ENCODE measurements around the gene IRF8.
"Not testable (repeated sequence)": the region's sequence is repeated elsewhere in the genome, so short reads cannot be mapped to it uniquely, and the experiment has no call there.

Gene IRF8

DNA sequence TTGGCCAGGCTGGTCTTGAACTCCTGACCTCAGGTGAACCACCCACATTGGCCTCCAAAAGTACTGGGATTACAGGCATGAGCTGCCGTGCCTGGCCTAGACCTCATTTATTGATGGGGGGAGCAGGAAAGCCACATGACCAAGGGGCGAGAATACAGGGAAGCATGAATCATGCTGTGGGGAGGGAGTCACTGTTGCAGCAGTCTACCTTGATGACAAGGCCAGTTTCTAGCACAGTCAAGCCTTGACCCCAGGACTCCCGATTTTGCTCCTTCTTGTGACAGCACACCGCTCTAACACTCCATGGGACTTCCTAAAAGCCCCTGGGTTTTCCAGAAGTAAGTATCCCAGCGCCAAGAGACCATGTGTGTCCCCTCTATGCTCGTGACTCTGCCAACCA, 42.9 kb upstream of the IRF8 start:
- no peak for DNase-seq (ENCODE audit: low read depth in 2 of 2)
- TF ChIP-seq, protein P1, sequence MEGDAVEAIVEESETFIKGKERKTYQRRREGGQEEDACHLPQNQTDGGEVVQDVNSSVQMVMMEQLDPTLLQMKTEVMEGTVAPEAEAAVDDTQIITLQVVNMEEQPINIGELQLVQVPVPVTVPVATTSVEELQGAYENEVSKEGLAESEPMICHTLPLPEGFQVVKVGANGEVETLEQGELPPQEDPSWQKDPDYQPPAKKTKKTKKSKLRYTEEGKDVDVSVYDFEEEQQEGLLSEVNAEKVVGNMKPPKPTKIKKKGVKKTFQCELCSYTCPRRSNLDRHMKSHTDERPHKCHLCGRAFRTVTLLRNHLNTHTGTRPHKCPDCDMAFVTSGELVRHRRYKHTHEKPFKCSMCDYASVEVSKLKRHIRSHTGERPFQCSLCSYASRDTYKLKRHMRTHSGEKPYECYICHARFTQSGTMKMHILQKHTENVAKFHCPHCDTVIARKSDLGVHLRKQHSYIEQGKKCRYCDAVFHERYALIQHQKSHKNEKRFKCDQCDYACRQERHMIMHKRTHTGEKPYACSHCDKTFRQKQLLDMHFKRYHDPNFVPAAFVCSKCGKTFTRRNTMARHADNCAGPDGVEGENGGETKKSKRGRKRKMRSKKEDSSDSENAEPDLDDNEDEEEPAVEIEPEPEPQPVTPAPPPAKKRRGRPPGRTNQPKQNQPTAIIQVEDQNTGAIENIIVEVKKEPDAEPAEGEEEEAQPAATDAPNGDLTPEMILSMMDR (IDR thresholded peaks at IDR 0.05; ENCODE audit: low read depth, low read length), result no peak
- H3K4me3 ChIP-seq (replicated peaks in 1 of 2; ENCODE audit: low read depth in 2 of 2, low read length in 2 of 2), result no peak overlapping the region

DNA sequence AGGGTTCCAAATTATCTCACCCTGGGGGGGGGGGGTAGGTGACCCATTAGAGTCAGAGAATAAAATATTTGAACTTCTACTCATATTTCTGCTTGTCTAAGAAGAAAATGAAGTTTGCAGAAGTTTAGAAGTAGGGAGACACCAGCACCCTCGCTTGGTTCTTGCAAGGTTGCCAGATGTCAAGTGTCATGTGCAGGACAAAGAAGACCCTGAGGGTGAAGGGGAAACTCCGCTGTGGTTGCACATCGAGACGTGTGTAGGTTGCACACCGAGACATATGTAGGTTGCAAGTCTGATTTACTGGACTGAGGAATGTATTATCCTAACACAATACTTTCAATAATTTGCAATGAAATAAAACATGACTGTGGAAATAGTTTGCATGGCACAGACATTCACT, 42.4 kb upstream of the IRF8 start:
- H3K4me3 ChIP-seq (replicated peaks in 1 of 2; ENCODE audit: low read depth in 2 of 2, low read length in 2 of 2), result no peak overlapping the region
- TF ChIP-seq, protein P1 (IDR thresholded peaks at IDR 0.05; ENCODE audit: low read depth, low read length), result no peak
- DNase-seq (ENCODE audit: low read depth in 2 of 2), result no peak

DNA sequence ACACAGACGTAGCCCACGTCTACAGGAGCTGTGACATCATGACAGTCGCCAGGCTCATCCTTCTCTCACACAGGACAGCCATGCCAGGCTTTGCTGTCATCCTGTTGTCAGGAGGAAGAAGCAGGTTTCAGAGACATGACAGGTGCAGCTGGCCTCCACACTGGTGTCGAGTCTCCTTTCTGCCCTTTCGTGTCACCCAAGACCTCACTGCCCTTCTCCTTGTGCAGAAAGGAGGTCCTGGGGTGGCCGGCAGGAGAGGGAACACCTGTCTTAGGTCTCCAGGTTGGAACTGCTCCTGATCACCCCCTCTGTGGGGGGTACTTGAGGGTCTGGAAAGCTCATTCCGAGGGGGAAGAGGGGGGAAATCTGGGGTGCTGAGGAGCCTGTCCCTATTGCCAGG, 41.6 kb upstream of the IRF8 start:
- DNase-seq (ENCODE audit: low read depth in 2 of 2), result no peak
- H3K4me3 ChIP-seq (replicated peaks in 1 of 2; ENCODE audit: low read depth in 2 of 2, low read length in 2 of 2), result no peak overlapping the region
- TF ChIP-seq, protein P1 (IDR thresholded peaks at IDR 0.05; ENCODE audit: low read depth, low read length), result no peak

DNA sequence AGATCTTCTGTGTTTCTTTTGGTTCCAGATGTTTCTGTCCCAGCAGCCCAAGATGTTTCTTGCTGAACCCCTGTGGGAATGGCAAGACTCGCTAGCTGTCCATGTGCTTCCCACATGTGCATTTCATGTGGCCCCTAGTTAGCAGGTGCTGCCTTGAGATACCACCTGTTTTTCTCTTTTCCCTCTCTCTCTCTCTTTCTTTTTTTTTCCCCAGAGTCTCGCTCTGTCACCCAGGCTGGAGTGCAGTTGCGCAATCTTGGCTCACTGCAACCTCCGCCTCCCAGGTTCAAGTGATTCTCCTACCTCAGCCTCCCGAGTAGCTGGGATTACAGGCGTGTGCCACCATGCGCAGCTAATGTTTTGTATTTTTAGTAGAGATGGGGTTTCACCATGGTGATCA, 40.4 kb upstream of the IRF8 start:
- DNase-seq (ENCODE audit: low read depth in 2 of 2); H3K4me3 ChIP-seq (replicated peaks in 1 of 2; ENCODE audit: low read depth in 2 of 2, low read length in 2 of 2): not testable (repeated sequence)

DNA sequence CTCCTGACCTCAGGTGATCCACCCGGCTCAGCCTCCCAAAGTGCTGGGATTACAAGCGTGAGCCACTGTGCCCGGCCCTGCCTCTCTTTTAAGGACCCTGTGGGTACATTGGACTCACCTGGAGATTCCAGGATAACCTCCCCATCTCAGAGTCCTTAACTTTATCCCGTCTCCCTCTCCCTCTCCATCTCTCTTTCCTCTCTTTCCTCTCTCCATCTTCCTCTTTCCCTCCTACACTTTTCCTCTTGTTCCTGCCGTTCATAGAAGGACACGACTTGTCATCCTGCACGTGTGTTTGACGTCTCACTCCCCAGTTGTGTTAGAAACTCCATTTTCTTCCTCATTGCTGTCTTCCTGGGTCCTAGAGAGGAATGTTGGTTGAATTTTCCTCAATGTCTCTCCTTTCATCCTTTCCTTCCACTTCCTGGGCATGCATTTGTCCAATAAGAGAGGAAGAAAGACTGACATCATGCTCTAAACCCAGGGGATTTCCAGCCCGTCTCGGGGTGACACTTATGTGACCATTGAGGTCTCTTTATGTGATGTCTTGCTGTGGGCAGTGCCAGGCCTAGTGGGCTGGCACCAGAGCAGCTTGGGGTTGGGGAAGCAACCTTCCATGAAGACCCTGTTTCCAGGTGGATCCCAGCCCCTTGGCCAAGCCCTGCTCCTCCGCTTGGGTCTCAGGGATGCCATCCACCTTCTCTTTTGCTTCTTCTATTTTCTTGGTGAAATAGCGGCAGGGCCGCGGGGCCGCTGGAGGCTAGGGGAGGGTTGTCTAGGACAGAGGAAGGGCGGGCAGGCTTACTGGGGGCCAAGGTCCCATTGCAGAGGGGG, 39.8 kb upstream of the IRF8 start:
- no peak overlapping the region for H3K4me3 ChIP-seq (replicated peaks in 1 of 2; ENCODE audit: low read depth in 2 of 2, low read length in 2 of 2)
- no peak for DNase-seq (ENCODE audit: low read depth in 2 of 2)
- TF ChIP-seq, protein P1 (IDR thresholded peaks at IDR 0.05; ENCODE audit: low read depth, low read length), result no peak

DNA sequence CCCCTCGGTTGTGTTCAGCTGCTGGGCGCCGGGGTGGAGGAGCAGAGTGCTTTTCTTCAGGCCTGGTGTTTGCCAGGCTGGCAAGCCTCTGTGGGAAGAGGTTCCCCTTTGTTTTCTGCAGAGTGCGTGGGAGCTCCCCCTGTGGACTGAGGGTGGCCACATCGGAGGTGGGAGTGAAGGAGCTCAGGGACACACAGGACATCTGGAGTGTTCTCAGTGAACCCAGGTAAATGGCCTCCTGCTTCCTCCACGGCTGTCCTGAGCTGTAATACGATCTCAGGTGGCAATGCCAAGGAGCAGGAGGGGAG, 39.2 kb upstream of the IRF8 start:
- no peak for DNase-seq (ENCODE audit: low read depth in 2 of 2)
- H3K4me3 ChIP-seq (replicated peaks in 1 of 2; ENCODE audit: low read depth in 2 of 2, low read length in 2 of 2), result no peak overlapping the region
- TF ChIP-seq, protein P1 (IDR thresholded peaks at IDR 0.05; ENCODE audit: low read depth, low read length), result no peak

DNA sequence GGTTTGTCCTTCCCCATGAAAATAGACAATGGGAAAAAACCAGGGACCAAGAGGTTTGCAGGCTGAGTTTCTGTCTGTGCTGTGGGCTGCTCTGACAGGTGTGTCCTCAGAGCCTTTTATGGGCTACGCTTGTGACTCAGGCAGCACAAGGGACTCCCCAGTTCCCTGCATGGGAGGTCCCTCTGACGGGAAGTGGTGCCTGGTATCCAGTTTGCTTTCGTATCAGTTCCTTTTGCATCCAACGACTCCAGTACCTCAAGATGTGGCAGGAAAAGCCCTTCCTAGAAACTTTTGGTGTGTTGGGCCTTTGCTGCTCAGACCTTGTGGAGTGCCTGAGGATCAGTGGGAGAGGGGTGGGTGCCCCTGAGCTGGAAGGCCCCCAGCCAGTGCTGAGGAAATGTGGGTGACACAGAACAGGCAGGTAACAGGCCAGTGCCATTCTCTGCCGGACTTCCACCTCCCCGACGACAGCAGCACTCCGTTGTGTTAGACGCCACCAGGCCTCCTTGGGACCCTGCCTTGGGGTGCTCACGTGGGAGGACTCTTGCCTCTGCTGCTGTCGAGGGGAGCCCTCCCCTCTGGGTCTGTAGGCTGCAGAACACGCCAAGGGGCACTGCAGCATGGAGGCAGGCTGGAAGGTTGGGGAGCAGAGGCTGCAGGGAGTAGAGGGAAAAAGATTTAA, 38.4 kb upstream of the IRF8 start:
- TF ChIP-seq, protein P1 (IDR thresholded peaks at IDR 0.05; ENCODE audit: low read depth, low read length), result no peak
- DNase-seq (ENCODE audit: low read depth in 2 of 2), result no peak
- H3K4me3 ChIP-seq (replicated peaks in 1 of 2; ENCODE audit: low read depth in 2 of 2, low read length in 2 of 2), result no peak overlapping the region

All from cardiac fibroblast (primary cell).